Astrocyte of the cerebellum (primary cell): Measurements from ENCODE around the gene MYOG.

Experiments
- DNase-seq: peaks from one replicate; pipeline ENCODE4 v3.0.0-alpha.2; 2011; ENCODE audit warnings: low read depth
- H3K4me3 ChIP-seq: 2 replicates; pipeline ENCODE4 v1.5.1; 2011; ENCODE audit warnings: mild to moderate bottlenecking, low read depth, low read length, moderate library complexity
- CTCF ChIP-seq: IDR thresholded peaks from 2 replicates; pipeline ENCODE4 v1.5.1; 2012; ENCODE audit warnings: low read length, low read depth, moderate library complexity, mild to moderate bottlenecking; ENCODE audit errors: missing control alignments
- in situ Hi-C: cut with HindIII; loops from 2 replicates; pipeline ENCODE4 v1.10.0; 2017; ENCODE audit warnings: low sequenced_read_pairs

MYOG gene

GRCh38 chr1:203051841-203052324, 33.9 kb downstream of the MYOG start:
- in situ Hi-C loops = no loop called here

DNA sequence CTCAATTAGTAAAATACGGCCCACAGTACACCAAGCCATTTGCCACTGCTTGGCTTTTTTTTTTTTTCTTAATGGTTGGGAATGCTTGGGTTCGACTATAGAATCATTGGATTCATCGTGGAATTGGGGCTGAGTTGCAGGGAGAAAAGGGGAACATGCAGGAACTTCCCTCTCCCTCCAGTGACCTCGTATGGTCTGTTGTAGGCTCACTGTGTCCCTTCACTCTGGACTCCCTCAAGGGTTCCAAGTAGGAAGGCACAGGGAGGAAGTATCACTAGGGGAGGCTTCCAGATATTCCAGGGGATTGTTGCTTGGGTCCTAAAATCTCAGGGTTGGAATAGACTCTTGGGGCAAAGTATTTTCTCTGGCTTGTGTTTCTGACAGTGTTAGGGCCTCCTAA, 35.0 kb downstream of the MYOG start:
- in situ Hi-C loops = no loop called here
- DNase-seq = no peak

More at GRCh38 chr1:203051841-203052324, 33.9 kb downstream of the MYOG start:
- TF ChIP-seq CTCF = no peak
- no peak for DNase-seq
- H3K4me3 ChIP-seq = no peak overlapping the region

DNA sequence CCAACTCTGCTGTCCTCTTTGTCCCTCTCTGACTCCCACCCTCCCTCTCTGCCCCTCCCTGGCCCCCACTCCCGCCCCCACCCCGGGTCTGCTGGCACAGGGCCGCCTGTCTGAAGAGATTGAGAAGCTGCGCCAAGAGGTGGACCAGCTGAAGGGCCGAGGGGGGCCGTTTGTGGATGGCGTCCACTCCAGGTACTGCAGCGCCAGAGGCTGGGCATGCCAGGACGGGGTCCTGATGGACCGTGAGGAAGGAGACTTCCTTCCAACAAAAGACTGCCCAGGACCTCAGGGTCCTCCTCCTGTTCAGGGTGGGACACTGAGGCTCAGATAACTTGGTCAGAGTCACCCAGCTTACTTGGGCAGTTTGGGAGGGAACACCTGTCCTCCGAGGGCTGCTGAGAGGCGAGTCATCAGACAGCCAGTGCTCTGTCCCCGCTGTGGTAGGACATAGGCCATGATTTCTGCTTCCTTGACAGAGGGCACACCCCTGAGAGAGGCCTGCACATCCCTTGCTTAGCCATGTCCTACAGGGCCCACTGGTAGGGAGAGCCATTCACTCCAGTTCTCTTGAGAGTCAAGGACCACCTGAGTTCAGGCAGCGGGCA, 36.1 kb downstream of the MYOG start:
- TF ChIP-seq CTCF = no peak
- no peak overlapping the region for H3K4me3 ChIP-seq
- in situ Hi-C loops = no loop called here
- DNase-seq = no peak

More for the DNA sequence above, 35.0 kb downstream of the MYOG start:
- no peak for TF ChIP-seq CTCF
- H3K4me3 ChIP-seq = no peak overlapping the region

DNA sequence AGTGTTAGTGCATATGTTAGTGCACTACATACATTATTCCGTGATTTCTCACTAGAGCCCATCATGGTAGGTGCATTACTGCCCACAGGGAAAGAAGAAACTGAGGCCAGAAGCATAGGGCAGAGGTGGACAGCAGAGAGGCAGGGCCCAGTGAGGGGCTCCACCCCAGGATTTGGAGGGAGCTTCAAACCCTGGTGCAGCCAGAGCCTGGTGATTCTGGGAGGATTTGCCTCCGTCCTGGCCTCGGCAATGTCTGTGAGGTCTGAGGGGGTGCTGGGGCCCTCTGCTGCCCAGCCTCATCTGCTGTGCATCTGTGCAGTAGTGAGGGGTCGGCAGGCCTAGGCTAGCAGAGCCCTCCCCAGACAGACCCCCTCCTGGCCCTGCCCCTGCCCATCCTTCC, 36.7 kb downstream of the MYOG start:
- in situ Hi-C loops = no loop called here
- TF ChIP-seq CTCF = no peak
- no peak for DNase-seq
- H3K4me3 ChIP-seq = no peak overlapping the region

DNA sequence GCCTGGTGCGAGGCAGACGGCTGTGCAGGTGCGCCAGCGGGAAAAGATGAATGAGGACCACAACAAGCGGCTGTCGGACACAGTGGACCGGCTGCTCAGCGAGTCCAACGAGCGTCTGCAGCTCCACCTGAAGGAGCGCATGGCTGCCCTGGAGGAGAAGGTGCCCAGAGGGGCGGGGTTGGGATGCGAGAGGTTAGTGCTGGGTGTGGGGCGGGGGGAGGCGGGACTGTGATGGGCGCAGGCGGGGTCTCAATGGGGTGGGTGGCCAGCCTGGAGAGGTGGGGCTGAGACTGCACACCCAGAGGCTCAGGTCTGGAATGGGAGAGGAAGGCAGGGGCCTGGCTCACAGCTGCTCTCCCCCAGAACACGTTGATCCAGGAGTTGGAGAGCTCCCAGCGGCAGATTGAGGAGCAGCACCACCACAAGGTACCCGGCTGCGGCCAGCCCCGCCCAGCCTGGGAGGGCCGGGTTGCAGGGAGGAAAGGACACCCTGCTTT, 37.2 kb downstream of the MYOG start:
- in situ Hi-C loops = no loop called here
- no peak for DNase-seq
- H3K4me3 ChIP-seq = no peak overlapping the region
- no peak for TF ChIP-seq CTCF

GRCh38 chr1:203048086-203048485, 37.7 kb downstream of the MYOG start:
- in situ Hi-C loops = no loop called here
- H3K4me3 ChIP-seq = no peak overlapping the region
- no peak for TF ChIP-seq CTCF
- no peak for DNase-seq
